PC-9 (cell line): ENCODE data around the gene DNAL4. TPM values are rescaled to one million over a fixed set of nuclear protein-coding genes. Genes with fewer than 3 reads are reported as not detected.

Experiments used
- BruUV-seq: library from RNA; stranded (reverse); fragments of 400-500 nt; replicated peaks from 2 replicates; lab custom pipeline; 2021; lab: Mats Ljungman, UMichigan
- CTCF ChIA-PET: fragments of 300-600 bp; sonication (Branson Sonifier 250); formaldehyde crosslinking; loops from one replicate; lab custom pipeline; 2022; ENCODE audit warnings: antibody characterized with exemption; lab: Charles Lee
- POLR2A ChIA-PET: fragments of 300-600 bp; sonication (Branson Sonifier 250); formaldehyde crosslinking; loops from one replicate; lab custom pipeline; 2022; ENCODE audit warnings: antibody characterized with exemption; ENCODE audit not compliant: unreplicated experiment; lab: Charles Lee
- DNase-seq, 2 experiments: peaks; one replicate each; pipeline versions ENCODE4 v3.0.0 to v3.0.0-alpha.2; 2015 to 2022; ENCODE audit warnings: mixed read lengths in 1 of 2
- H2AFZ ChIP-seq: fragments of 200-600 bp; sonication (generic); 2 replicates; pipeline ENCODE4 v1.8.1; 2017; ENCODE audit warnings: antibody characterized with exemption
- H3F3A ChIP-seq: fragments of 200-600 bp; sonication (generic); 2 replicates; pipeline ENCODE4 v1.8.1; 2017; ENCODE audit warnings: antibody characterized with exemption, mild to moderate bottlenecking, low read depth; ENCODE audit not compliant: insufficient read depth
- H3K27ac ChIP-seq: fragments of 200-600 bp; sonication (generic); 2 replicates; pipeline ENCODE4 v1.6.1; 2016; ENCODE audit warnings: mixed run types
- H3K27me3 ChIP-seq: fragments of 200-600 bp; sonication (generic); 2 replicates; pipeline ENCODE4 v1.6.1; 2016; ENCODE audit warnings: low read depth, mixed run types; ENCODE audit not compliant: insufficient read depth
- H3K36me3 ChIP-seq: fragments of 200-600 bp; sonication (generic); 2 replicates; pipeline ENCODE4 v1.6.1; 2016; ENCODE audit warnings: low read depth, mixed run types
- H3K4me1 ChIP-seq: fragments of 200-600 bp; sonication (generic); replicated peaks from 2 replicates; pipeline ENCODE4 v1.6.1; 2016; ENCODE audit warnings: mixed run types; ENCODE audit not compliant: insufficient read depth
- H3K4me2 ChIP-seq: fragments of 200-600 bp; sonication (generic); 2 replicates; pipeline ENCODE4 v1.6.1; 2017; ENCODE audit warnings: mixed run types
- H3K4me3 ChIP-seq: fragments of 200-600 bp; sonication (generic); 2 replicates; pipeline ENCODE4 v1.6.1; 2016; ENCODE audit warnings: mixed run types
- H3K79me2 ChIP-seq: fragments of 200-600 bp; sonication (generic); 2 replicates; pipeline ENCODE4 v1.6.1; 2017; ENCODE audit warnings: low read depth, mixed run types
- H3K9me2 ChIP-seq: fragments of 200-600 bp; sonication (generic); 2 replicates; pipeline ENCODE4 v1.8.1; 2017; ENCODE audit warnings: mild to moderate bottlenecking; ENCODE audit not compliant: insufficient read depth
- H3K9me3 ChIP-seq: fragments of 200-600 bp; sonication (generic); 2 replicates; pipeline ENCODE4 v1.8.1; 2016; ENCODE audit warnings: low read depth; ENCODE audit not compliant: insufficient read depth
- H4K20me1 ChIP-seq: fragments of 200-600 bp; sonication (generic); 2 replicates; pipeline ENCODE4 v1.8.1; 2017; ENCODE audit not compliant: insufficient read depth
- CTCF ChIP-seq: fragments of 200-600 bp; sonication (generic); conservative IDR thresholded peaks from 2 replicates; pipeline ENCODE4 v1.6.1; 2017; ENCODE audit warnings: mixed run types, antibody characterized with exemption, mild to moderate bottlenecking, moderate library complexity
- EZH2 ChIP-seq: fragments of 200-600 bp; sonication (generic); IDR thresholded peaks from 2 replicates; pipeline ENCODE4 v1.8.0; 2017; ENCODE audit warnings: antibody characterized with exemption, low read depth
- intact Hi-C: fragments of 100-400 bp; cut with micrococcal nuclease; formaldehyde crosslinking; loops from one replicate; pipeline ENCODE4 v1.10.0; 2022; ENCODE audit not compliant: unreplicated experiment
- total RNA-seq: library from RNA; stranded (reverse); gene quantifications from 2 replicates; pipeline ENCODE4 v1.2.3, GENCODE V29; 2021

DNAL4 gene
- total RNA-seq, 1 experiment from 2014 or later: 50.3 TPM

- BruUV-seq: no TSS peak
- Histone ChIP-seq H3K27ac (no peak overlapping the region), H3K4me3 (peak overlapping the region; percentile 67; the same call in 1 of the 2 replicates), H3K9me3 (no peaks in the 10 kb centered on the region), H3F3A (peaks cover 37% of the 10 kb centered on the region; the same call in 1 of the 2 replicates), H2AFZ (peak overlapping the region; percentile 72; the same call in 1 of the 2 replicates), H3K79me2 (no peaks in the 10 kb centered on the region), H3K4me2 (peak overlapping the region; percentile 73), H3K9me2 (no peaks in the 10 kb centered on the region), H4K20me1 (no peaks in the 10 kb centered on the region), H3K4me1 (peaks cover 24% of the 10 kb centered on the region), H3K36me3 (no peaks in the 10 kb centered on the region), H3K27me3 (no peaks in the 10 kb centered on the region; the same call in 1 of the 2 replicates)
- ChIA-PET CTCF (interaction anchor here (1.9 kb wide), 1 partner anchor 74 kb away, joined by 10 read pairs; no protein-coding TSS in a partner anchor), POLR2A (interaction anchor here (0.6 kb wide), 2 partner anchors 39 to 74 kb away, joined by 4 to 6 read pairs; no protein-coding TSS in a partner anchor)
- no peak for DNase-seq
- TF ChIP-seq EZH2 (no peak), CTCF (no peak)
- intact Hi-C loops: loop anchor here (5.0 kb wide), 1 partner anchor 75 kb away; no protein-coding TSS in a partner anchor
Measured at GRCh38 chr22:38842512-38843200, 48.7 kb upstream of the DNAL4 start.

- Histone ChIP-seq H3K36me3 (no peaks in the 10 kb centered on the region), H3F3A (peaks cover 36% of the 10 kb centered on the region; the same call in 1 of the 2 replicates), H3K9me2 (no peaks in the 10 kb centered on the region), H3K4me2 (peak overlapping the region; percentile 73; the same call in 1 of the 2 replicates), H3K27me3 (no peaks in the 10 kb centered on the region; the same call in 1 of the 2 replicates), H3K4me3 (no peak overlapping the region), H3K4me1 (peaks cover 24% of the 10 kb centered on the region), H3K27ac (no peak overlapping the region), H2AFZ (no peak overlapping the region), H3K79me2 (no peaks in the 10 kb centered on the region), H4K20me1 (no peaks in the 10 kb centered on the region), H3K9me3 (no peaks in the 10 kb centered on the region)
- no peak for TF ChIP-seq EZH2
- TF ChIP-seq CTCF: no peak
- ChIA-PET POLR2A (interaction anchor here (0.6 to 0.7 kb wide), 2 partner anchors 202 to 470 kb away, joined by 3 to 6 read pairs; no protein-coding TSS in a partner anchor), CTCF (interaction anchor here (0.6 kb wide), 1 partner anchor 682 kb away, joined by 3 read pairs; no protein-coding TSS in a partner anchor)
- intact Hi-C loops: loop anchor here (5.0 kb wide), 1 partner anchor 74 kb away; no protein-coding TSS in a partner anchor
- no TSS peak for BruUV-seq
- DNase-seq: no peak
Measured at GRCh38 chr22:38841635-38842034, 47.7 kb upstream of the DNAL4 start.

GRCh38 chr22:38841211-38841610 is 47.3 kb upstream of the DNAL4 start:
- TF ChIP-seq CTCF (no peak), EZH2 (no peak)
- Histone ChIP-seq H3F3A (peaks cover 31% of the 10 kb centered on the region; the same call in 1 of the 2 replicates), H3K27me3 (no peaks in the 10 kb centered on the region; the same call in 1 of the 2 replicates), H3K36me3 (no peaks in the 10 kb centered on the region), H3K4me3 (no peak overlapping the region), H4K20me1 (no peaks in the 10 kb centered on the region), H3K79me2 (no peaks in the 10 kb centered on the region), H3K4me2 (peak overlapping the region; percentile 73; the same call in 1 of the 2 replicates), H3K9me3 (no peaks in the 10 kb centered on the region), H3K9me2 (no peaks in the 10 kb centered on the region), H3K4me1 (peaks cover 24% of the 10 kb centered on the region), H2AFZ (no peak overlapping the region), H3K27ac (no peak overlapping the region)
- intact Hi-C loops: loop anchor here (5.0 kb wide), 1 partner anchor 74 kb away; no protein-coding TSS in a partner anchor
- ChIA-PET POLR2A (interaction anchor here (0.7 kb wide), 1 partner anchor 201 kb away, joined by 3 read pairs; no protein-coding TSS in a partner anchor), CTCF (interaction anchor here (0.6 kb wide), 1 partner anchor 682 kb away, joined by 3 read pairs; no protein-coding TSS in a partner anchor)
- no TSS peak for BruUV-seq
- DNase-seq: peak in 1 of 2 experiments; percentile 65
